Fibroblast of lung (primary cell): ENCODE measurements around the gene TMEM132D. TPM values are rescaled to one million over a fixed set of nuclear protein-coding genes. Genes with fewer than 3 reads are reported as not detected.

Experiments
- DNase-seq, 2 donors: peaks; one replicate each; pipeline versions ENCODE4 v3.0.0 to v3.0.0-alpha.2; 2010; ENCODE audit warnings: low read depth in 2 of 2
- H2AFZ ChIP-seq: 2 replicates; pipeline ENCODE4 v1.5.1; 2012; ENCODE audit warnings: low read length, control low read depth, inconsistent platforms
- H3K27ac ChIP-seq: 2 replicates; pipeline ENCODE4 v1.5.1; 2011; ENCODE audit warnings: low read length, control low read depth; ENCODE audit not compliant: insufficient read depth
- H3K27me3 ChIP-seq: 2 replicates; pipeline ENCODE4 v1.5.1; 2011; ENCODE audit warnings: mild to moderate bottlenecking, low read length; ENCODE audit not compliant: control insufficient read depth, insufficient read depth
- H3K36me3 ChIP-seq: 2 replicates; pipeline ENCODE4 v1.5.1; 2011; ENCODE audit warnings: low read length; ENCODE audit not compliant: control insufficient read depth, insufficient read depth
- H3K4me1 ChIP-seq: 2 replicates; pipeline ENCODE4 v1.5.1; 2011; ENCODE audit warnings: low read length; ENCODE audit not compliant: control insufficient read depth, insufficient read depth; ENCODE audit errors: extremely low read depth
- H3K4me2 ChIP-seq: 2 replicates; pipeline ENCODE4 v1.5.1; 2011; ENCODE audit warnings: low read length, control low read depth; ENCODE audit not compliant: insufficient read depth; ENCODE audit errors: extremely low read depth
- H3K4me3 ChIP-seq, 4 experiments: fragments of 200-600 bp in 1 of 4; sonication (generic) in 1 of 4; replicated peaks in 1 of 4; 2 replicates each; pipeline ENCODE4 v1.5.1; 2011 to 2016; ENCODE audit warnings: low read length in 4 of 4, low read depth in 3 of 4, mild to moderate bottlenecking in 3 of 4, control low read depth in 2 of 4, inconsistent platforms in 1 of 4, mixed read lengths in 1 of 4; ENCODE audit not compliant: insufficient read depth in 1 of 4; ENCODE audit errors: control extremely low read depth in 1 of 4
- H3K79me2 ChIP-seq: 2 replicates; pipeline ENCODE4 v1.5.1; 2012; ENCODE audit warnings: mild to moderate bottlenecking, low read length, inconsistent platforms; ENCODE audit not compliant: control insufficient read depth, insufficient read depth
- H3K9ac ChIP-seq: 2 replicates; pipeline ENCODE4 v1.5.1; 2011; ENCODE audit warnings: mild to moderate bottlenecking, low read length, control low read depth; ENCODE audit not compliant: insufficient read depth
- H3K9me3 ChIP-seq: 2 replicates; pipeline ENCODE4 v1.5.1; 2012; ENCODE audit warnings: low read depth, low read length; ENCODE audit not compliant: control insufficient read depth, insufficient read depth
- H4K20me1 ChIP-seq: 2 replicates; pipeline ENCODE4 v1.5.1; 2011; ENCODE audit warnings: low read length; ENCODE audit not compliant: control insufficient read depth, insufficient read depth; ENCODE audit errors: extremely low read depth
- EZH2 ChIP-seq: IDR thresholded peaks from 2 replicates; pipeline ENCODE4 v1.5.1; 2012; ENCODE audit warnings: low read length, control low read depth, mild to moderate bottlenecking; ENCODE audit errors: missing control alignments
- polyA plus RNA-seq, 2 donors: library from polyadenylated mRNA; depleted of rRNA in 1 of 2; stranded (reverse) in 1 of 2; unstranded in 1 of 2; fragments of >200 nt; gene quantifications; 2 replicates each; pipeline ENCODE4 v1.2.1, GENCODE V29; 2011 to 2012; ENCODE audit warnings: missing spikeins in 1 of 2
- total RNA-seq: library from RNA; depleted of rRNA; stranded (reverse); fragments of >200 nt; gene quantifications from 2 replicates; pipeline ENCODE4 v1.2.1, GENCODE V29; 2014
- TF ChIP-seq, protein P1 (sequence below), 2 donors: IDR thresholded peaks in 1 of 2; conservative IDR thresholded peaks in 1 of 2; 1 replicate in 1 of 2; 2 replicates in 1 of 2; pipeline ENCODE4 v1.5.1; 2011 to 2012; ENCODE audit warnings: low read length in 2 of 2, control low read depth in 1 of 2, inconsistent platforms in 1 of 2, low read depth in 1 of 2, mild to moderate bottlenecking in 1 of 2

The TMEM132D gene
- total and polyA plus RNA-seq, 2 donors (not counting 1 experiment from before 2014, with no cell fraction given): not detected

DNA sequence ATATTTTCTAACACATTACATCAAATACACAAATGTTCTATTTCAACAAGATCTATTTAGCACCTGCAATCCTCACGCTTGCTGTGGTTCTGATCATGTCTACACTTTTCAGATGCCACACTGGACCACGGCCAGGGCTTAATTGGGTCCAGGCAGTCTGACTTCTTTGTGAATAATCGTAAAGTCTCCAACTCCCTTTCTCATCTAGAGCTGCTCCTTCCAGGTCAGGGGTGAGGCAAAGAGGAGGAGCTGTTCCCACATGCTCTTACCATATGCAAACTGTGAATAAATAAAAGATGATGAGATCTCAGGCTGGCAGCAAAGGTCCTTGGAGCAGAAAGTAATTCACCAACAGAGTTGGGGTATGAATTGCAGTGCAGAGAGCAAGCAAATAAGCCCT lies 733.9 kb downstream of the TMEM132D start:
- Histone ChIP-seq H3K4me3 (no peak overlapping the region), H2AFZ (no peak overlapping the region), H3K79me2 (no peaks in the 10 kb centered on the region), H3K27ac (no peak overlapping the region), H3K9me3 (no peaks in the 10 kb centered on the region), H3K4me2 (no peak overlapping the region), H3K9ac (no peak overlapping the region), H3K27me3 (no peaks in the 10 kb centered on the region), H4K20me1 (no peaks in the 10 kb centered on the region), H3K4me1 (no peaks in the 10 kb centered on the region), H3K36me3 (no peaks in the 10 kb centered on the region)
- TF ChIP-seq EZH2: no peak
- TF ChIP-seq, protein P1, sequence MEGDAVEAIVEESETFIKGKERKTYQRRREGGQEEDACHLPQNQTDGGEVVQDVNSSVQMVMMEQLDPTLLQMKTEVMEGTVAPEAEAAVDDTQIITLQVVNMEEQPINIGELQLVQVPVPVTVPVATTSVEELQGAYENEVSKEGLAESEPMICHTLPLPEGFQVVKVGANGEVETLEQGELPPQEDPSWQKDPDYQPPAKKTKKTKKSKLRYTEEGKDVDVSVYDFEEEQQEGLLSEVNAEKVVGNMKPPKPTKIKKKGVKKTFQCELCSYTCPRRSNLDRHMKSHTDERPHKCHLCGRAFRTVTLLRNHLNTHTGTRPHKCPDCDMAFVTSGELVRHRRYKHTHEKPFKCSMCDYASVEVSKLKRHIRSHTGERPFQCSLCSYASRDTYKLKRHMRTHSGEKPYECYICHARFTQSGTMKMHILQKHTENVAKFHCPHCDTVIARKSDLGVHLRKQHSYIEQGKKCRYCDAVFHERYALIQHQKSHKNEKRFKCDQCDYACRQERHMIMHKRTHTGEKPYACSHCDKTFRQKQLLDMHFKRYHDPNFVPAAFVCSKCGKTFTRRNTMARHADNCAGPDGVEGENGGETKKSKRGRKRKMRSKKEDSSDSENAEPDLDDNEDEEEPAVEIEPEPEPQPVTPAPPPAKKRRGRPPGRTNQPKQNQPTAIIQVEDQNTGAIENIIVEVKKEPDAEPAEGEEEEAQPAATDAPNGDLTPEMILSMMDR (conservative IDR thresholded peaks at IDR 0.05 in 1 of 2, IDR thresholded peaks at IDR 0.05 in 1 of 2; ENCODE audit: low read depth in 1 of 2, low read length in 2 of 2): no peak
- DNase-seq: no peak

- no peaks in the 10 kb centered on the region for H4K20me1 ChIP-seq
- H2AFZ ChIP-seq: no peak overlapping the region
- no peak overlapping the region for H3K4me2 ChIP-seq
- H3K27me3 ChIP-seq: no peaks in the 10 kb centered on the region
- no peaks in the 10 kb centered on the region for H3K9me3 ChIP-seq
- TF ChIP-seq EZH2: no peak
- TF ChIP-seq, protein P1 (conservative IDR thresholded peaks at IDR 0.05 in 1 of 2, IDR thresholded peaks at IDR 0.05 in 1 of 2; ENCODE audit: low read depth in 1 of 2, low read length in 2 of 2): no peak
- H3K27ac ChIP-seq: no peak overlapping the region
- H3K4me3 ChIP-seq: no peak overlapping the region
- no peaks in the 10 kb centered on the region for H3K79me2 ChIP-seq
- no peak for DNase-seq
- no peaks in the 10 kb centered on the region for H3K4me1 ChIP-seq
- H3K36me3 ChIP-seq: no peaks in the 10 kb centered on the region
- H3K9ac ChIP-seq: no peak overlapping the region
Observed at GRCh38 chr12:129163861-129164260, 740.0 kb downstream of the TMEM132D start.

DNA sequence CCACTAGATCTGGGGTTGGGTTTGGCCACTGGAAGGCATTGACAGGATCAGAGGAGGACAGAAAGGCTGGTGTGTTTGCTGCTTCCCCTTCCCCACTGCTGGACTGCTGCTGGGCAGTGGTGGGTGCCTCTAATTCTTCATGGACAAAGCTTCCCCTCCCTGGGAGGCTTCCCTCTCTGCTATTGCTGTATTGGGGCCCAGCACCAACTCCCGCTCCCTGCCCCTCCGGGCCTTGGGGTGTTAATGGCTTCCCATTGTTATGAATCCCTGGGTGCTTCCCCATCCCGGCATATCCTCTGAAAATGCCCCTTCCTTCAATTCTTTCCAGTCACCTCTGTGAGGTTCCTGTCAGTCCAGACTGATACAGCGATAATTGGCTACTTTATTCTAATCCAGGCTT lies 740.4 kb downstream of the TMEM132D start:
- no peaks in the 10 kb centered on the region for H3K9me3 ChIP-seq
- no peaks in the 10 kb centered on the region for H4K20me1 ChIP-seq
- TF ChIP-seq, protein P1 (conservative IDR thresholded peaks at IDR 0.05 in 1 of 2, IDR thresholded peaks at IDR 0.05 in 1 of 2; ENCODE audit: low read depth in 1 of 2, low read length in 2 of 2): no peak
- TF ChIP-seq EZH2: no peak
- H2AFZ ChIP-seq: no peak overlapping the region
- H3K4me1 ChIP-seq: no peaks in the 10 kb centered on the region
- no peak overlapping the region for H3K9ac ChIP-seq
- no peak overlapping the region for H3K4me3 ChIP-seq
- H3K36me3 ChIP-seq: no peaks in the 10 kb centered on the region
- no peak for DNase-seq
- H3K27ac ChIP-seq: no peak overlapping the region
- H3K79me2 ChIP-seq: no peaks in the 10 kb centered on the region
- H3K4me2 ChIP-seq: no peak overlapping the region
- H3K27me3 ChIP-seq: no peaks in the 10 kb centered on the region
